ENCODE results near the gene FER.

FER gene

DNA sequence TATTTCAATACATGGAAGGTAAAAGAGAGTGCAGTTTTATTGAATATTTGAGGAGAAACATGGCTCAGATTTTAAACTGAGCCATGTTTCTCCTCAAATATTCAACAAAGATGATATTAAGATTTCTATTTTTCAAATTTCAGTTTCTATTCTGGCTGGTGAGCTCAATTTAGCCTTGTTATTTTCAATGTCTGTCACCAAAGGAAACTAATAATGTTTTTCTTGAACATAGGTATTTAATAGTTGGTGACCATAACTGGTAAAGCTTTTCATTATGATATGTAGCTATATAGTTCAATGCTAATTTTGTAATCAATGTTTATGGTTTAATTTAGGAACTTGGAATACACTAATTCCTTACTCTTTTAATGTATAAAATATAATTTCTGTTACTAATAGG lies 177.4 kb downstream of the FER start:
- H3K9me3 ChIP-seq (ENCODE audit: control insufficient read depth, insufficient read depth, low read depth, low read length) = no peaks in the 10 kb centered on the region
- H3K27ac ChIP-seq (ENCODE audit: extremely low read depth, low read depth, low read length) = no peak overlapping the region
- no peaks in the 10 kb centered on the region for H3K36me3 ChIP-seq (ENCODE audit: control insufficient read depth in 2 of 2, insufficient read depth in 1 of 2, low read length in 2 of 2)
- POLR2A ChIA-PET = no interaction called here
- TF ChIP-seq ZNF791 (tag by site-specific recombination; IDR thresholded peaks at IDR 0.05) (no peak), KLF16 (tag by site-specific recombination; IDR thresholded peaks at IDR 0.05) (no peak), ZNF341 (tag by site-specific recombination; IDR thresholded peaks at IDR 0.05; ENCODE audit: low read depth) (no peak), ZNF426 (tag by site-specific recombination; IDR thresholded peaks at IDR 0.05) (no peak), ZNF514 (tag by site-specific recombination; IDR thresholded peaks at IDR 0.05) (no peak), HOXD13 (CRISPR knock-in tag; IDR thresholded peaks at IDR 0.05; ENCODE audit: borderline replicate concordance) (no peak), ZNF670 (tag by site-specific recombination; IDR thresholded peaks at IDR 0.05; ENCODE audit: low read depth) (no peak), ZSCAN30 (tag by site-specific recombination; IDR thresholded peaks at IDR 0.05) (no peak), ZNF394 (tag by site-specific recombination; IDR thresholded peaks at IDR 0.05; ENCODE audit: borderline replicate concordance) (no peak), ZBTB1 (tag by site-specific recombination; IDR thresholded peaks at IDR 0.05) (no peak), KLF8 (tag by site-specific recombination; IDR thresholded peaks at IDR 0.05) (no peak), ZNF658 (tag by site-specific recombination; IDR thresholded peaks at IDR 0.05) (no peak), ZNF501 (tag by site-specific recombination; IDR thresholded peaks at IDR 0.05) (no peak), ZNF274 (IDR thresholded peaks at IDR 0.05; ENCODE audit: low read length) (no peak), ZNF274 (tag by site-specific recombination; IDR thresholded peaks at IDR 0.05; ENCODE audit: borderline replicate concordance) (no peak), ZNF2 (tag by site-specific recombination; IDR thresholded peaks at IDR 0.05) (no peak), ZNF302 (tag by site-specific recombination; IDR thresholded peaks at IDR 0.05; ENCODE audit: low read depth) (no peak)
- TF ChIP-seq, protein P1, sequence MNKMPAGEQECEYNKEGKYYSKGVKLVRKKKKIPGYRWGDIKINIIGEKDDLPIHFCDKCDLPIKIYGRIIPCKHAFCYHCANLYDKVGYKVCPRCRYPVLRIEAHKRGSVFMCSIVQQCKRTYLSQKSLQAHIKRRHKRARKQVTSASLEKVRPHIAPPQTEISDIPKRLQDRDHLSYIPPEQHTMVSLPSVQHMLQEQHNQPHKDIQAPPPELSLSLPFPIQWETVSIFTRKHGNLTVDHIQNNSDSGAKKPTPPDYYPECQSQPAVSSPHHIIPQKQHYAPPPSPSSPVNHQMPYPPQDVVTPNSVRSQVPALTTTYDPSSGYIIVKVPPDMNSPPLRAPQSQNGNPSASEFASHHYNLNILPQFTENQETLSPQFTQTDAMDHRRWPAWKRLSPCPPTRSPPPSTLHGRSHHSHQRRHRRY (tag by site-specific recombination; IDR thresholded peaks at IDR 0.05) = no peak
- TF ChIP-seq, protein P2, sequence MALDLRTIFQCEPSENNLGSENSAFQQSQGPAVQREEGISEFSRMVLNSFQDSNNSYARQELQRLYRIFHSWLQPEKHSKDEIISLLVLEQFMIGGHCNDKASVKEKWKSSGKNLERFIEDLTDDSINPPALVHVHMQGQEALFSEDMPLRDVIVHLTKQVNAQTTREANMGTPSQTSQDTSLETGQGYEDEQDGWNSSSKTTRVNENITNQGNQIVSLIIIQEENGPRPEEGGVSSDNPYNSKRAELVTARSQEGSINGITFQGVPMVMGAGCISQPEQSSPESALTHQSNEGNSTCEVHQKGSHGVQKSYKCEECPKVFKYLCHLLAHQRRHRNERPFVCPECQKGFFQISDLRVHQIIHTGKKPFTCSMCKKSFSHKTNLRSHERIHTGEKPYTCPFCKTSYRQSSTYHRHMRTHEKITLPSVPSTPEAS (tag by site-specific recombination; IDR thresholded peaks at IDR 0.05) = no peak
- TF ChIP-seq, protein P3, sequence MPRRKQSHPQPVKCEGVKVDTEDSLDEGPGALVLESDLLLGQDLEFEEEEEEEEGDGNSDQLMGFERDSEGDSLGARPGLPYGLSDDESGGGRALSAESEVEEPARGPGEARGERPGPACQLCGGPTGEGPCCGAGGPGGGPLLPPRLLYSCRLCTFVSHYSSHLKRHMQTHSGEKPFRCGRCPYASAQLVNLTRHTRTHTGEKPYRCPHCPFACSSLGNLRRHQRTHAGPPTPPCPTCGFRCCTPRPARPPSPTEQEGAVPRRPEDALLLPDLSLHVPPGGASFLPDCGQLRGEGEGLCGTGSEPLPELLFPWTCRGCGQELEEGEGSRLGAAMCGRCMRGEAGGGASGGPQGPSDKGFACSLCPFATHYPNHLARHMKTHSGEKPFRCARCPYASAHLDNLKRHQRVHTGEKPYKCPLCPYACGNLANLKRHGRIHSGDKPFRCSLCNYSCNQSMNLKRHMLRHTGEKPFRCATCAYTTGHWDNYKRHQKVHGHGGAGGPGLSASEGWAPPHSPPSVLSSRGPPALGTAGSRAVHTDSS (tag by site-specific recombination; IDR thresholded peaks at IDR 0.05) = no peak
- CTCF ChIA-PET = interaction anchor here (0.7 to 1.1 kb wide), 3 partner anchors 96 to 197 kb away, joined by 3 to 5 read pairs (median 4); no protein-coding TSS in a partner anchor
- H3K4me3 ChIP-seq (ENCODE audit: low read depth, low read length) = peak overlapping the region; percentile 38
- H3K4me1 ChIP-seq (ENCODE audit: control insufficient read depth, insufficient read depth, low read length) = no peaks in the 10 kb centered on the region

DNA sequence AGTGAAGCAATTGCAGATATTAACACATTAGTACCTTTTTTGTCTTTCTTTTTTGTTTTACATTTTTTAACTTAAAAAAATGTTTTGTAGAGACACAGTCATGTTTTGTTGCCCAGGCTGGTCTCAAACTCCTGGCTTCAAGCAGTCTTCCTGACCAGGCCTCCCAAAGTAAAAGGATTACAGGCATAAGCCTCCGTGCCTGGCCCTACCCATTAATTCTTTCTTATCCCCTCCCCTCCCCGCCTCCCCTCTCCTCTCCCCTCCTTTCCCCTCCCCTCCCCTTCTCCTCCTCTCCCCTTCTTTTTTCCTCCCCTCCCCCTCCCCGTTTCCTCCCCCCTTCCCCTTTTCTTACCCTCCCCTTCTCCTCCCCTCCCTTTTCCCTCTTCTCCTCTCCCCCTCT lies 182.4 kb downstream of the FER start:
- Histone ChIP-seq H3K36me3 (ENCODE audit: control insufficient read depth in 2 of 2, insufficient read depth in 1 of 2, low read length in 2 of 2) (no peaks in the 10 kb centered on the region), H3K9me3 (ENCODE audit: control insufficient read depth, insufficient read depth, low read depth, low read length) (no peaks in the 10 kb centered on the region), H3K4me3 (ENCODE audit: low read depth, low read length) (no peak overlapping the region), H3K27ac (ENCODE audit: extremely low read depth, low read depth, low read length) (no peak overlapping the region), H3K4me1 (ENCODE audit: control insufficient read depth, insufficient read depth, low read length) (no peaks in the 10 kb centered on the region)
- ChIA-PET CTCF (interaction anchor here (1.6 kb wide), 1 partner anchor 10 kb away, joined by 3 read pairs; no protein-coding TSS in a partner anchor), POLR2A (no interaction called here)
- TF ChIP-seq ZFP37 (tag by site-specific recombination; IDR thresholded peaks at IDR 0.05) = no peak
- TF ChIP-seq, protein P4, sequence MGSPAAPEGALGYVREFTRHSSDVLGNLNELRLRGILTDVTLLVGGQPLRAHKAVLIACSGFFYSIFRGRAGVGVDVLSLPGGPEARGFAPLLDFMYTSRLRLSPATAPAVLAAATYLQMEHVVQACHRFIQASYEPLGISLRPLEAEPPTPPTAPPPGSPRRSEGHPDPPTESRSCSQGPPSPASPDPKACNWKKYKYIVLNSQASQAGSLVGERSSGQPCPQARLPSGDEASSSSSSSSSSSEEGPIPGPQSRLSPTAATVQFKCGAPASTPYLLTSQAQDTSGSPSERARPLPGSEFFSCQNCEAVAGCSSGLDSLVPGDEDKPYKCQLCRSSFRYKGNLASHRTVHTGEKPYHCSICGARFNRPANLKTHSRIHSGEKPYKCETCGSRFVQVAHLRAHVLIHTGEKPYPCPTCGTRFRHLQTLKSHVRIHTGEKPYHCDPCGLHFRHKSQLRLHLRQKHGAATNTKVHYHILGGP (tag by site-specific recombination; IDR thresholded peaks at IDR 0.05) = no peak
- no peak for TF ChIP-seq ZNF354C (tag by site-specific recombination; IDR thresholded peaks at IDR 0.05; ENCODE audit: borderline replicate concordance, low read depth)
- TF ChIP-seq, protein P5, sequence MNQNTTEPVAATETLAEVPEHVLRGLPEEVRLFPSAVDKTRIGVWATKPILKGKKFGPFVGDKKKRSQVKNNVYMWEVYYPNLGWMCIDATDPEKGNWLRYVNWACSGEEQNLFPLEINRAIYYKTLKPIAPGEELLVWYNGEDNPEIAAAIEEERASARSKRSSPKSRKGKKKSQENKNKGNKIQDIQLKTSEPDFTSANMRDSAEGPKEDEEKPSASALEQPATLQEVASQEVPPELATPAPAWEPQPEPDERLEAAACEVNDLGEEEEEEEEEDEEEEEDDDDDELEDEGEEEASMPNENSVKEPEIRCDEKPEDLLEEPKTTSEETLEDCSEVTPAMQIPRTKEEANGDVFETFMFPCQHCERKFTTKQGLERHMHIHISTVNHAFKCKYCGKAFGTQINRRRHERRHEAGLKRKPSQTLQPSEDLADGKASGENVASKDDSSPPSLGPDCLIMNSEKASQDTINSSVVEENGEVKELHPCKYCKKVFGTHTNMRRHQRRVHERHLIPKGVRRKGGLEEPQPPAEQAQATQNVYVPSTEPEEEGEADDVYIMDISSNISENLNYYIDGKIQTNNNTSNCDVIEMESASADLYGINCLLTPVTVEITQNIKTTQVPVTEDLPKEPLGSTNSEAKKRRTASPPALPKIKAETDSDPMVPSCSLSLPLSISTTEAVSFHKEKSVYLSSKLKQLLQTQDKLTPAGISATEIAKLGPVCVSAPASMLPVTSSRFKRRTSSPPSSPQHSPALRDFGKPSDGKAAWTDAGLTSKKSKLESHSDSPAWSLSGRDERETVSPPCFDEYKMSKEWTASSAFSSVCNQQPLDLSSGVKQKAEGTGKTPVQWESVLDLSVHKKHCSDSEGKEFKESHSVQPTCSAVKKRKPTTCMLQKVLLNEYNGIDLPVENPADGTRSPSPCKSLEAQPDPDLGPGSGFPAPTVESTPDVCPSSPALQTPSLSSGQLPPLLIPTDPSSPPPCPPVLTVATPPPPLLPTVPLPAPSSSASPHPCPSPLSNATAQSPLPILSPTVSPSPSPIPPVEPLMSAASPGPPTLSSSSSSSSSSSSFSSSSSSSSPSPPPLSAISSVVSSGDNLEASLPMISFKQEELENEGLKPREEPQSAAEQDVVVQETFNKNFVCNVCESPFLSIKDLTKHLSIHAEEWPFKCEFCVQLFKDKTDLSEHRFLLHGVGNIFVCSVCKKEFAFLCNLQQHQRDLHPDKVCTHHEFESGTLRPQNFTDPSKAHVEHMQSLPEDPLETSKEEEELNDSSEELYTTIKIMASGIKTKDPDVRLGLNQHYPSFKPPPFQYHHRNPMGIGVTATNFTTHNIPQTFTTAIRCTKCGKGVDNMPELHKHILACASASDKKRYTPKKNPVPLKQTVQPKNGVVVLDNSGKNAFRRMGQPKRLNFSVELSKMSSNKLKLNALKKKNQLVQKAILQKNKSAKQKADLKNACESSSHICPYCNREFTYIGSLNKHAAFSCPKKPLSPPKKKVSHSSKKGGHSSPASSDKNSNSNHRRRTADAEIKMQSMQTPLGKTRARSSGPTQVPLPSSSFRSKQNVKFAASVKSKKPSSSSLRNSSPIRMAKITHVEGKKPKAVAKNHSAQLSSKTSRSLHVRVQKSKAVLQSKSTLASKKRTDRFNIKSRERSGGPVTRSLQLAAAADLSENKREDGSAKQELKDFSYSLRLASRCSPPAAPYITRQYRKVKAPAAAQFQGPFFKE (tag by site-specific recombination; IDR thresholded peaks at IDR 0.05; ENCODE audit: borderline replicate concordance) = no peak
- TF ChIP-seq ZBTB1 (tag by site-specific recombination; IDR thresholded peaks at IDR 0.05) = no peak
- TF ChIP-seq ZNF2 (tag by site-specific recombination; IDR thresholded peaks at IDR 0.05) = no peak
- no peak for TF ChIP-seq ZNF112 (tag by site-specific recombination; IDR thresholded peaks at IDR 0.05)
- TF ChIP-seq ZNF585B (tag by site-specific recombination; IDR thresholded peaks at IDR 0.05) = no peak
